GM18526 (cell line): ENCODE data around the gene UBL7.

ENCODE experiments used
- POLR2A ChIP-seq: IDR thresholded peaks from 3 replicates; pipeline ENCODE4 v1.6.1; 2011; ENCODE audit not compliant: insufficient read length; ENCODE audit errors: extremely low read depth

Gene UBL7

DNA sequence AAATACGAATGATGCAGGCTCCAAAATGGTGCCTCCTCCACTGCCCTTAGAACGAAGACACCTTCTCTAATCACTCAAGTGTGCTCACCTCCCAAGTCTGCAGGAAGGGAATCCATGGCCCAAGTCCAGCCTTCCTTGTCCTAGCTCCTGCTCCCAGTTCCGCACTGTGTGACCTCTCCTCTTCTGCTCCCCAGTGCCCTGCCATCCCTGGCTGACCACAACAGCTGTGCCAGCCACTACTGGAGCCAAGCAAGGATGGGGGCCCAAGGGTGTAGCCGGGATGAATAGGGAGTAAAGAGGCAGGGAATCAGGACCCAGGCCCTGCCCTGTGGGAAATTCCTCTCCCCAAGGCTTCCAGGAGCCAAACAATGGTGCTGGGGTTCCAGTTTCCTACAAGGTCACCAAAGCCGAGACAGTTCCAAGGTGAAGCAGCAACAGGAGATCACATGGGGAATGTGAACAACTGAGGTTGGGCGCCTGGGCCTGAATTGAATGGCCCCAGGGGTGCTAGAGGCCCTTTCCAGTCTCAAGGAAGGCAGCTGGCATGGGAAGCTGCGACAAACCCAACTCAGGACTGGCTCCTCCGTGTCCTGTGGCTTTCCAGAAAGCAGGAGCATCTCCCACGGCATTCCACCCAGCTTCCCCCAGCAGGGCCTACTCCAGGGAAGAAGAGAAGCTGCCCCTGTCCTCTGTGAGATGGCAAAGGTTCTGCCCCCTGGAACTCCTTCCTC, 47.4 kb downstream of the UBL7 start:
- peak; percentile 6 for TF ChIP-seq POLR2A

DNA sequence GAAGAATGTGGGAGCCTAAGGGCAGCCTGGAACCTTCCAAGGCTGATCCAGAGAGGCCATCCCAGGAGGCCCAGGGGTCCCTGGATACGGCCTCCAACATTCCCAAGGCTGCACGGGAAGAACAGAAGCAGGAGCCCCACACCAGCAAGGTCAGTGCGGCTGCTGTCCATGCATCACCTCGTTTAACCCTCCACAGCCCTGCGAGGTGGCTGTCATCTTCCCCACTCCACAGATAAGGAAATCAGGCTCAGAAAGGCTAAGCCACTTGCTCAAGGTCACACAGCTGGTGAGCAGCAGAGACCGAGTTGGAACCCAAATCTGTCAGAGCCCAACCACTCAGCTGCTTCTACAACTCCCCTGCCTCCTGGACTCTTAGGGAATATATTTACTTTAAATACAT, 48.8 kb downstream of the UBL7 start:
- no peak for TF ChIP-seq POLR2A

DNA sequence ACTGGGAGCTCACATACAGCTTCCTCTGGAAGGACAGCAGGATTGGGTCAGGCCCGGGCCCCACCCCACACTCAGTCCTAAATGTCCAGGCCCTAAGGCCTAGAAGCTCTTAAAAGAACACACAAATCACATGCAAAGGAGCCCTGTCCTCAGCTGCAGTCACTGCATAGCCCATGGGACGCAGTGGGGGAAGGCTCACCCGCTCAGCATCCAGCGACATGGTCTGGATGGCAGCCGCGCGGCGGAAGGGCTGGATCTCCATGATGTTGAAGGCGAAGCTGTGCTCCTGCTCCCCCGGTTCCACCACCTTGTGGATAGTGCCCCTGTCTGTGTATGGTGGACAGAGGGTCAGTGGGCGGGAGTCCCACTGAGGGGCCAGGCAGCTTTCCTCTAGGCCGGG, 49.3 kb downstream of the UBL7 start:
- no peak for TF ChIP-seq POLR2A

DNA sequence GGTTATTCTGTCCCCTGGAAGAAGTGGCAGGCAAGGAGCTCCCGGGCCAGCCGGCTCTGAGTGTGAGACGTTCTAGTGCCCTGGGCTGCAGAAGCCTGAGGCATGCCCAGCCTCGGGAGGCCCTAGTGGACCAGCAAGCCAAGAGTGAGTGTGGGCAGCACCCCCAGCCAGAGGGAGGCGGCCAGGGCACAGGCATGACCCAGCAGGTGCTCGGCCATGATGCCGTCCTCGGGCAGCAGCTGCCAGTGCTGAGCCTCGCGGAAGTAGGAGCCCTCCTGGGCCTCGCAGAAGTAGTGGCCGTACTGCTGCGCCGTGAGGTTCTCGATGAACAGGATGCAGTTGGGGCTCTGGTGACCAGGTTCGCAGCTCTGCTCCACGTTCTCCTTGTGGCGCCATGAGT, 50.5 kb downstream of the UBL7 start:
- no peak for TF ChIP-seq POLR2A

DNA sequence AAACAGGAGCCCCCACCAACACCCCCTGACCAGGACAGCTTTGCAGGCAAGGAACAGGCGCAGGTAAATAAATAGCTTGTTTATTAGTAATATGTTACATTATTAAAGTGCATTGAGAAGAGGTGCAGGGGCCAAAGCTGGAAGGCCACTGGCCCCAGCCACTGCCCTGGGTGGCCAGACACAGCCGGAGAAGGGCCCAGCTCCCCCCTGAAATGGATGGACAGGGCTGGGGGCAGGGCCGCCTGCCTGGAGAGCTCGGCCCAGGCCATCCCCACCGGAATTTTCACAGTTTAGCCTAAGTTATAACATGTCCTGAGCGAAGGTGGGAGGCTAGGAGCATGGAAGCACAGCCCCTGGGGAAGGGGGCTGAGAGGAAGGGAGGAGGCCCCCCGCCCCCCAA, 51.7 kb downstream of the UBL7 start:
- TF ChIP-seq POLR2A, result no peak

DNA sequence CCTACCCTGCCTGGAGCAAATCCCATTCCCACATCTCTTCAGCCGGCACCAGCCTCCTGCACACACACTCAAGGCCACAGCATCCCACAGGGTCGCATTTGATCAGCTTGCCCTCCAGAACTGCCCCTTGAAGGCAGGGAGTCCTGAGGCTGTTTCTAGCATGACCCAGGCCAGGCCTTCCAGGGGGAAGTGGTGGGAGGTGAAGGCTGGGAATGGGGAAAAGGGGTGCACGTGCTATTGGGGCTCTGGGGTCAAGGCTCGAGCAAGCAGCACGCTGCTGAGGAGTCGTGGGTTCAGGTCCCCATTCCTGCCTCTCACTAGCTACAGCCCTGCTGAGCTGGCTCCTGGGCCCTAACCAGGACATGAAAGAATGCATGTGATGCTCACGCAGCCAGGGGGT, 52.1 kb downstream of the UBL7 start:
- TF ChIP-seq POLR2A, result no peak

DNA sequence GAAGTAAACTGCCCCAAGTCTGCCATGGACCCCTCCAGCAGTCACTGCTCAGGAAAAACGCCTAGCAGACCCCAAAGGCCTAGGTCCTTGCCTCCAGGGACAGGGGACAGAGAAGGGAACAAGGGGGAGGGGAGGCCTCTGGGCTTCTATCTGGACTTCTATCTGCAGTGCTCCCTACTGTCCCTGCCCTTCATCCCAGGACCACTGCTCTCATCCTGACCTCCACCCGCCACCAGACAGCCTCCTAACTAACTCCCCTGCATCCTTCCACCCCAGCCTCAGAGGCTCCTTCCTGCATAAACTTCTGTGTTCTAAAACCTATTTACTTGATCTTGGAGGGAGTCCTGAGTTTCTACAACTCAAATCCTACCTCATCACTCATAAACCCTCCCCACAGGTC, 52.6 kb downstream of the UBL7 start:
- TF ChIP-seq POLR2A, result peak; percentile 2

DNA sequence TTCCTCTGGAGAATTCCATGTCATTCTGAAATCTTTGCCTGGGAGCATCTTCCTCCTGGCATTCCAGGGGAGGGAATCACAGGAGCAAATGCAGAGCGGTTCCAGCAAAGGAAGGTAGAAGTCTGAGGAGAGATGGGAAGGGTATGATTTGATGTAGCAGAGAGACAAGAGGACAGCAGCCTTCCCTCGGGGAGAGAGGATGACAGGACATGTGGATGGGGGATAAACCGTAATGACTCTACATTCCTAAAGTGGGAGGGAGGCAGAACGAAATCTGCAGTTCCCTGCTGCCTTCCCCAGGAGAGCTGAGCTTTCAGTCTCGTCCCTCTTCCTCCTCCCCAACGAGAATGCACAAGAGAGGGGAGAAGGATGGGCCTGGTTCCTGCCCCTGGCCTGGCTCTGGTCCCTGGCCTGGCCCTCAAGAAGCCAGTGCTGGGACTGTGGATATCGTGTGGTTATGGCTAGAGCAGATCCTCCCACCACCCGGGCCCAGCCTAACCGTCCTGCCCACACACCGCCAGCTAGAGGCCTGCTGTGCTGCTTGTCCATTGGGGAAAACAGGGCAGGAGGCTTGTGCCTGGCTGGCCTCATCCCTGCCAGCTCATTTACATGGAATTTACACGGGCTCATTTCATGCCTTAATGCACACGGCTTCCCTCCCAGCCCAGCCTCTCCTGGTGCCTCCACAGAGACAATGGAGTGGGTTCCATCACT, 53.8 kb downstream of the UBL7 start:
- no peak for TF ChIP-seq POLR2A

DNA sequence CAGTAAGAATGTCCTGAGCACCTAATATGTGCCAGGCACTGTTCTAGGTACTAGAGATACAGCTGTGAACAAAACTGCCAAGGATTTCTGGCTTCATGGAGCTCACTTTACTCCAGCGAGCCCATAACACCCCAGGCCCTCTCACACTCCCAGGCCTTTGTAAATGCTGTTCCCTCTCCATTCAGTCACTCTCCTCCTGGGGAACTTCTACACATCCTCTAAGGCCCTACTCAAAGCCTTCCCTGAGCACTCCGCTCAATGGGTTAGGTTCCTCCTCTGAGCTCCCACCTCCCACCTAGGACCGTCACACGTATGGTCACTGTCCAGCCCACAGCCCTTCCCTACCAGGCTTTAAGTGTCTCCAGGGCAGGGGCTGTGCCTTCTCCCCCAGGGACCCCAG, 54.4 kb downstream of the UBL7 start:
- peak; percentile 14 for TF ChIP-seq POLR2A

DNA sequence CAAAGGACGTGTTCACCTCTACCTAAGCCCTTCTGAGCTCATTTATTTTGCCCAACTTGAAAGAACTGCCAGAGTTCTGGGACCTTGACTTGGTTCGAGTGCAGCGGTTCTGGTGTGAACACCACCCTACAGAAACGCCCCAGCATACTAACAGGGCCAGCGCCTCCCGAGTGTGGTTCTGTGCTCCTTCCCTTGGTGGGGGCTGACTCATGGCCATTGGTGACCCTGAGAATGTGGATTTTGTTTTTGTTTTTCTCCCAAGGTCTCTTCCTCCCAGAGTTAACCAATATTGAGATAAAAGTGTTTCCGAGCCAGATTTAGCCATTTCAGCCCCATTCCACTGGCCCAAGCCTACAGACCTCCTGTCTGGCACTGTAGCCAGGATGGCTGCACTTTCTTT, 55.1 kb downstream of the UBL7 start:
- TF ChIP-seq POLR2A, result no peak

DNA sequence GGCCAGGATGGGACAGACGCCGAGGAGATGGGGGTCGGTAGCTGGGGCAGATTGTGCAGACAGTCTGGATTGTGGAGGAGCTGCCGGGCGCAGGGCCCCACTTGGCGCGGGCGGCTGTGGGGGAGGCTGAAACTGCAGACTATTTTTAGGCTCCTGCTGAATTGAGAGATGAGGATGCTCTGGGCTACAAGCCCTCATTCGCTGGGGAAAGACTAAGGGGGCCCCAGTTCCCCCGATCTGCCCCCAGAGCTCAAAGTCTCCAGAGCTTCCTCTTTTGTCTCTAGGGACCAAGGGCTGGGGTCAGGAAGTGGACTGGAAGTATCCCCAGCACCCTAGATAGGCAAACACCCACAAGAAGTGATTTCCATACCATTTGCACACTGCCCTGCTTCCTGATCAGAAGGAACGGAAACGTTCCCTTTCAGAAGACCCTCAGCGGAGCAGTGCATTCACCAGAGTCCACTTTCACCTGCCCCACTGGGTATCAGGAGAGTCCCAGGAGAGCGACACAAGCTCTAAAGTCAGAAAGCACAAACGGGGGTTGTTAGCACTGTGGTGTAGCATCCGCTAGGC, 56.9 kb downstream of the UBL7 start:
- no peak for TF ChIP-seq POLR2A

DNA sequence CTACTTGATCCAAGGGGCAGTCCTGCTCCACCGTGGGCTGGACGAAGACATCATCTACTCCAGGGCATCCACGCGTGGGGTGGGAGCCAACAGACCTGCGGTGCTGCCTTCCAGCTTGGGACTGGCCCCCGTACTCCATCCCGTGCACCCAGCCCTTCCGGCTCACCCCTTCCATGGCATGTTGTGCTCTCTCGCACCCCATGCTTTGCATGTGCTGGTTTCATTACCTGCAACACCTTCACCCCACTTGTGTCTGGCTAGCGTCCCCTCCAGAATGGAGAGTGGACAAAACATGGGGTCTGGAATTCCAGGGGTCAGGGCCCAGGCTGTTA, 57.4 kb downstream of the UBL7 start:
- TF ChIP-seq POLR2A, result peak; percentile 41

DNA sequence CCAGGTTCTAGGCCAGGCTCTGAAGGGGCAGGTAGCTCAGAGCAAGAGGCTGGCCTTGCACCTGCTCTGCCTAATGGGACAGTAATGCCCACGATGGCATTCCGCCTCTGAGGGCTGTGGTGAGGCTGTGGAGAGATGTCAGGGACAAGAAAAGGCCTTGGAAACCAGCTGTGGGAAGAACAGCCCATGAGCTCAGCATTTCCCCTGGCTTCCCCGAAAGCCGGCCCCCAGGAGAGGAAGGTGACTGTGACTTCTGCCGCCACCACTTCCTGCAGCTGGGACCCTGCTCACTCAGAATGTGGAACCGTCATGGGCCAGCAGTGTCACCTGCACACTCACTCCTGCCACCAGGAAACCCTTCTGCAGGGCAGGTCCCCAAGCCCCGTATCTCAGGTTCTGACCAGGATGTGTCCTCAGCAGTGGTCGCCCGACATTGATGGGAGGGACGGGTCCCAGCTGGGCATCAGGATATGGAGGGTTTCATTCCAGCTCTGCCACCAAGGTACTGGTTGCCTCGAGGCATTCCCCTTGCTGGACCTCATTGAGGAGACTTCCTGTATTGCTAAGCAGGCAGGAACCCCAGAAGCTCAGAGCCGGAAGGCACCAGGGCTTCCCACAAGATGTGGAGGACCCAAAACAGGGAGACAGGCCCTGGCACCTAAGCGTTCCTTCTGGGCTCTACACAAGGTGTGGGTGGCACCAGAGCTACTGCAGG, 57.9 kb downstream of the UBL7 start:
- TF ChIP-seq POLR2A, result peak; percentile 49

DNA sequence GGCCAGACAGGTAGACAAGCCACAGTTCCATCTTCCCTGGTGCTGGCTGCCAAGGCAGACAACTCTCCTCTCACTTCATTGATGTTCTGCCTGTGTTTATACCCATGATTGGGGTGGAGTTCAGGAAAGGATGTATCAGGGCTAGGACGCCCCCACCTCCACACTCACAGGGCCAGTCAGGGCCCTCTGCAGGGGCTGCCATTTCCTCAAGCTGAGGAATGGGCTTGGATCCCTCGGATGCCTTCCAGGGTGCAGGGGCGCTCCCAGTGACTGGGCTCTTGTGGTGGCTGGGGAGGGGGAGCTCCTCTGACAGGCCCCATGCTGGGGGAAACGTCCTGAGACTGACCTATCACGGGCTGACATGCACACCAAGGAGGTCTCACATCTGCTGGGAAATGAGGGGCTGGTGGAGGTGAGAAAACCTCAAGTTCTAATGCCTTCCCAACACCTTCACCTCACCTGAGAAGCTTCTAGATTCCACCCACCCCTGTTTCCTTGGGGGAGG, 58.6 kb downstream of the UBL7 start:
- peak; percentile 30 for TF ChIP-seq POLR2A

DNA sequence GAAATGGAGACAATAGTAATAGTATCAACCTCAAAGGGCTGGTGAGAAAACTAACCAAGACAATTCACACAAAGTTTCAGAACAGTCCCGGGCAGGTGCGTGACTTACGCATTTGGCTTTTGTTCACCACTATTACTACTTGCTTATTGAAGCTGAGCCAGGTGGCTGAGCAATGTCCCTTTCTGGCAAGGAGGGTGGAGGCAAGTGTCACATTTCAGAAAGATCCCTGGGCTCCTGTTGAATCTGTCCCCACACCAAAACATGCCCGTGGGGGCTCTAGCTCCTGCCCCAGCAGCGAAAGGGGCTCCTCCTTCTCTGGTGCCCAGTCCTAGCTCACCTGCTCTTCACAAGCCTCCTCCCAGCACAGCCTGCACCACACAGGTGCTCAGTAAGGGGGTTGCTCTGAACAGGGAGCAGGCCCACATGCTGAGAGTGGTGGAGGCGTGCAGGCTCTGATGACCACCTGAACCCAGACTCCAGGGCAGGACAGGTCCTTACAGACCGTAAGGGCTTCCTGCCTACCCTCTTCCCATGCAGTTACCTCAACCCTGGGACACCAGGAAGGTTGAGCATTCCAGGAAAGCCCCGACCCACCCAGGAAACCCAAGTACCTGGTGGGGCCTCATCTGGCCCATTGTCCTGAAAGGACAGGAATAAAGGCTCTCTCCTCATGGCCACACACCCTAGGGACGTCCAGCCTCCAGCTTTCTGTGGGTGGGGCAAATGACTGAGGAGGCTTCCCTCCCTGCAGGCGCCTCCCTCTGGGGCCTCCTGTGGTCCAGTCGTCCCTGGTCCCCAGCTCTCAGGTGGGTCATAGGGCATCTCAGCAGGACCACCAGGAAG, 59.8 kb downstream of the UBL7 start:
- peak; percentile 45 for TF ChIP-seq POLR2A
